ENCODE data around the gene ST3GAL5.

The ST3GAL5 gene

GRCh38 chr2:85794038-85794441 lies 94.8 kb downstream of the ST3GAL5 start:
- no peak overlapping the region for H2AFZ ChIP-seq (ENCODE audit: low read depth, low read length)
- no peaks in the 10 kb centered on the region for H3K9me3 ChIP-seq (ENCODE audit: low read length)
- H3K4me1 ChIP-seq (ENCODE audit: insufficient read depth, low read length) = peaks cover 32% of the 10 kb centered on the region
- no peaks in the 10 kb centered on the region for H3K27me3 ChIP-seq (ENCODE audit: insufficient read depth, low read length)
- no peak overlapping the region for H3K4me3 ChIP-seq (ENCODE audit: low read length)
- no peaks in the 10 kb centered on the region for H3K36me3 ChIP-seq (ENCODE audit: insufficient read depth, low read length)

- Histone ChIP-seq H3K4me3 (ENCODE audit: low read length) (no peak overlapping the region), H3K27me3 (ENCODE audit: insufficient read depth, low read length) (no peaks in the 10 kb centered on the region), H3K9me3 (ENCODE audit: low read length) (no peaks in the 10 kb centered on the region), H3K4me1 (ENCODE audit: insufficient read depth, low read length) (peaks cover 32% of the 10 kb centered on the region), H3K36me3 (ENCODE audit: insufficient read depth, low read length) (no peaks in the 10 kb centered on the region), H2AFZ (ENCODE audit: low read depth, low read length) (no peak overlapping the region)
These were observed 95.2 kb downstream of the ST3GAL5 start for GRCh38 chr2:85793584-85793983.

- peaks cover 32% of the 10 kb centered on the region for H3K4me1 ChIP-seq (ENCODE audit: insufficient read depth, low read length)
- no peak overlapping the region for H2AFZ ChIP-seq (ENCODE audit: low read depth, low read length)
These were observed 95.9 kb downstream of the ST3GAL5 start for GRCh38 chr2:85792783-85793441.

GRCh38 chr2:85791704-85792565 lies 96.9 kb downstream of the ST3GAL5 start:
- Histone ChIP-seq H3K9me3 (ENCODE audit: low read length) (no peaks in the 10 kb centered on the region), H3K4me3 (ENCODE audit: low read length) (no peak overlapping the region), H2AFZ (ENCODE audit: low read depth, low read length) (no peak overlapping the region), H3K27me3 (ENCODE audit: insufficient read depth, low read length) (no peaks in the 10 kb centered on the region), H3K4me1 (ENCODE audit: insufficient read depth, low read length) (peaks cover 30% of the 10 kb centered on the region), H3K36me3 (ENCODE audit: insufficient read depth, low read length) (no peaks in the 10 kb centered on the region)

More at GRCh38 chr2:85792783-85793441, 95.9 kb downstream of the ST3GAL5 start:
- Histone ChIP-seq H3K9me3 (ENCODE audit: low read length) (no peaks in the 10 kb centered on the region), H3K27me3 (ENCODE audit: insufficient read depth, low read length) (no peaks in the 10 kb centered on the region), H3K4me3 (ENCODE audit: low read length) (no peak overlapping the region), H3K36me3 (ENCODE audit: insufficient read depth, low read length) (no peaks in the 10 kb centered on the region)

- Histone ChIP-seq H3K9me3 (ENCODE audit: low read length) (no peaks in the 10 kb centered on the region), H3K4me3 (ENCODE audit: low read length) (no peak overlapping the region), H3K4me1 (ENCODE audit: insufficient read depth, low read length) (peaks cover 21% of the 10 kb centered on the region), H3K27me3 (ENCODE audit: insufficient read depth, low read length) (no peaks in the 10 kb centered on the region), H2AFZ (ENCODE audit: low read depth, low read length) (no peak overlapping the region), H3K36me3 (ENCODE audit: insufficient read depth, low read length) (no peaks in the 10 kb centered on the region)
These were observed 98.1 kb downstream of the ST3GAL5 start for GRCh38 chr2:85790499-85791188.

GRCh38 chr2:85790032-85790431 lies 98.8 kb downstream of the ST3GAL5 start:
- no peaks in the 10 kb centered on the region for H3K9me3 ChIP-seq (ENCODE audit: low read length)
- H3K4me1 ChIP-seq (ENCODE audit: insufficient read depth, low read length) = peaks cover 17% of the 10 kb centered on the region
- H3K27me3 ChIP-seq (ENCODE audit: insufficient read depth, low read length) = no peaks in the 10 kb centered on the region
- H3K4me3 ChIP-seq (ENCODE audit: low read length) = no peak overlapping the region
- H3K36me3 ChIP-seq (ENCODE audit: insufficient read depth, low read length) = no peaks in the 10 kb centered on the region
- no peak overlapping the region for H2AFZ ChIP-seq (ENCODE audit: low read depth, low read length)

GRCh38 chr2:85789271-85789670 lies 99.5 kb downstream of the ST3GAL5 start:
- Histone ChIP-seq H3K4me1 (ENCODE audit: insufficient read depth, low read length) (peaks cover 13% of the 10 kb centered on the region), H3K9me3 (ENCODE audit: low read length) (no peaks in the 10 kb centered on the region), H2AFZ (ENCODE audit: low read depth, low read length) (no peak overlapping the region), H3K27me3 (ENCODE audit: insufficient read depth, low read length) (no peaks in the 10 kb centered on the region), H3K4me3 (ENCODE audit: low read length) (no peak overlapping the region), H3K36me3 (ENCODE audit: insufficient read depth, low read length) (no peaks in the 10 kb centered on the region)

GRCh38 chr2:85788603-85789002 lies 100.2 kb downstream of the ST3GAL5 start:
- Histone ChIP-seq H3K4me1 (ENCODE audit: insufficient read depth, low read length) (peaks cover 13% of the 10 kb centered on the region), H3K36me3 (ENCODE audit: insufficient read depth, low read length) (no peaks in the 10 kb centered on the region), H3K27me3 (ENCODE audit: insufficient read depth, low read length) (no peaks in the 10 kb centered on the region), H3K4me3 (ENCODE audit: low read length) (no peak overlapping the region), H3K9me3 (ENCODE audit: low read length) (no peaks in the 10 kb centered on the region), H2AFZ (ENCODE audit: low read depth, low read length) (no peak overlapping the region)

GRCh38 chr2:85787981-85788340 lies 100.8 kb downstream of the ST3GAL5 start:
- Histone ChIP-seq H3K9me3 (ENCODE audit: low read length) (no peaks in the 10 kb centered on the region), H3K36me3 (ENCODE audit: insufficient read depth, low read length) (no peaks in the 10 kb centered on the region), H3K4me3 (ENCODE audit: low read length) (no peak overlapping the region), H3K27me3 (ENCODE audit: insufficient read depth, low read length) (no peaks in the 10 kb centered on the region), H2AFZ (ENCODE audit: low read depth, low read length) (no peak overlapping the region), H3K4me1 (ENCODE audit: insufficient read depth, low read length) (peaks cover 13% of the 10 kb centered on the region)

GRCh38 chr2:85787282-85787980 lies 101.4 kb downstream of the ST3GAL5 start:
- no peaks in the 10 kb centered on the region for H3K9me3 ChIP-seq (ENCODE audit: low read length)
- no peak overlapping the region for H2AFZ ChIP-seq (ENCODE audit: low read depth, low read length)
- H3K4me1 ChIP-seq (ENCODE audit: insufficient read depth, low read length) = peaks cover 13% of the 10 kb centered on the region
- H3K4me3 ChIP-seq (ENCODE audit: low read length) = no peak overlapping the region
- H3K27me3 ChIP-seq (ENCODE audit: insufficient read depth, low read length) = no peaks in the 10 kb centered on the region
- no peaks in the 10 kb centered on the region for H3K36me3 ChIP-seq (ENCODE audit: insufficient read depth, low read length)

Measured in neuron (in vitro differentiated cells).